ENCODE results near the gene ODAD3. TPM values are rescaled to one million over a fixed set of nuclear protein-coding genes. Genes with fewer than 3 reads are reported as not detected.

ODAD3 gene
- total and polyA plus RNA-seq, 10 of the 15 experiments (the other 5 are each of a cell fraction or from before 2014, with no cell fraction given) = 0.11 to 0.39 (median 0.28) TPM; not detected in 7

GRCh38 chr19:11482384-11483050 lies 47.6 kb upstream of the ODAD3 start (continued):
- TF ChIP-seq CTCF (IDR thresholded peaks at IDR 0.05 in 2 of 3, conservative IDR thresholded peaks at IDR 0.05 in 1 of 3; ENCODE audit: control insufficient read depth in 2 of 3, extremely low read depth in 1 of 3, insufficient read depth in 1 of 3, low read depth in 3 of 3, low read length in 3 of 3) (peak; percentile 83 to 99 (median 93); a peak in 5 of 6 replicates), RFX5 (IDR thresholded peaks at IDR 0.05; ENCODE audit: low read depth, low read length) (no peak), HCFC1 (IDR thresholded peaks at IDR 0.05; ENCODE audit: low read length) (no peak; the same call in 1 of the 2 replicates), MEF2A (IDR thresholded peaks at IDR 0.05; ENCODE audit: insufficient read depth, low read depth, low read length) (no peak), WRNIP1 (IDR thresholded peaks at IDR 0.05; ENCODE audit: borderline replicate concordance, low read depth, low read length) (no peak), REST (IDR thresholded peaks at IDR 0.05; ENCODE audit: low read depth, low read length) (0 out of 2 replicates have a peak, but pooled peaks have one; percentile 23), EP300 (IDR thresholded peaks at IDR 0.05; ENCODE audit: borderline replicate concordance in 1 of 2, control insufficient read depth in 1 of 2, low read depth in 2 of 2, low read length in 2 of 2) (peak; percentile 7 to 35; a peak in 1 of 4 replicates), PML (IDR thresholded peaks at IDR 0.05; ENCODE audit: low read length) (no peak), CREB1 (IDR thresholded peaks at IDR 0.05; ENCODE audit: low read depth) (no peak; the same call in 1 of the 2 replicates), CBX5 (IDR thresholded peaks at IDR 0.05; ENCODE audit: low read depth) (no peak), ZNF687 (IDR thresholded peaks at IDR 0.05) (peak; percentile 86), ZZZ3 (IDR thresholded peaks at IDR 0.05; ENCODE audit: control insufficient read depth, insufficient read length, low read depth) (no peak), ETV6 (conservative IDR thresholded peaks at IDR 0.05 in 1 of 2, IDR thresholded peaks at IDR 0.05 in 1 of 2; ENCODE audit: borderline replicate concordance in 1 of 2, low read depth in 1 of 2) (no peak), GABPA (IDR thresholded peaks at IDR 0.05; ENCODE audit: low read depth) (no peak), SMARCA5 (IDR thresholded peaks at IDR 0.05) (peak; percentile 100), TCF7 (IDR thresholded peaks at IDR 0.05; ENCODE audit: borderline replicate concordance) (no peak), NFYA (IDR thresholded peaks at IDR 0.05; ENCODE audit: borderline replicate concordance, low read depth, low read length) (no peak), USF1 (IDR thresholded peaks at IDR 0.05; ENCODE audit: borderline replicate concordance, extremely low read length, insufficient read depth, low read depth, low read length) (peak; percentile 99), RUNX3 (IDR thresholded peaks at IDR 0.05; ENCODE audit: low read length) (peak; percentile 95)

Measured in GM12878 (cell line).